Activated CD8-positive, alpha-beta memory T cell treated with anti-CD3 and anti-CD28 coated beads for 24 hours (primary cell): ENCODE data around the gene OSBPL9.
"Not testable (repeated sequence)": the region's sequence is repeated elsewhere in the genome, so short reads cannot be mapped to it uniquely, and the experiment has no call there.

Experiments
- DNase-seq: peaks from one replicate; pipeline ENCODE4 v3.0.0-alpha.2; 2020

OSBPL9 gene

GRCh38 chr1:51669272-51669671, 52.4 kb downstream of the OSBPL9 start:
- DNase-seq, result no peak

DNA sequence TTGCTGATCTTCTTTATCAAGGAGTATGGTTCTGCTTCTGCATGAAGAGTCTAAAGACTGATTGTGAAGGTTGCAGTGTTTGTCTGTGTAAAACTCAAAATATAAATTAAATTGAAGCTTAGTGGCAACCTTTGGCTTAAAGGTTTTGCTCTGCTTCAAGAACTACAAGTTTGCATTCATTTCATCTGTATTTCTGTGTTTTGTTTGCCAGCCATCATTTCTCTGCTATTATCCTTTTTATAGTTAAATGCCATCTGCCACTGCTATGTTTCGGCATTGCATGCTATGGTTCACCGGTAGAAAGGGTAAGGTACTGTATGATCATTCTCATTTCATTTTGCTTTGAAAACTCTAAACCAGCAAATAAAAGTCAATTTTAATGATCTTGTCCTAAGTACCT, 52.9 kb downstream of the OSBPL9 start:
- DNase-seq, result no peak

GRCh38 chr1:51671527-51672325, 54.8 kb downstream of the OSBPL9 start:
- no peak for DNase-seq

GRCh38 chr1:51673279-51673678, 56.4 kb downstream of the OSBPL9 start:
- DNase-seq, result no peak

- no peak for DNase-seq
These were observed 58.4 kb downstream of the OSBPL9 start for GRCh38 chr1:51675177-51675780.

- no peak for DNase-seq
These were observed 62.5 kb downstream of the OSBPL9 start for GRCh38 chr1:51679435-51679834.

- no peak for DNase-seq
These were observed 67.9 kb downstream of the OSBPL9 start for GRCh38 chr1:51684776-51685175.

DNA sequence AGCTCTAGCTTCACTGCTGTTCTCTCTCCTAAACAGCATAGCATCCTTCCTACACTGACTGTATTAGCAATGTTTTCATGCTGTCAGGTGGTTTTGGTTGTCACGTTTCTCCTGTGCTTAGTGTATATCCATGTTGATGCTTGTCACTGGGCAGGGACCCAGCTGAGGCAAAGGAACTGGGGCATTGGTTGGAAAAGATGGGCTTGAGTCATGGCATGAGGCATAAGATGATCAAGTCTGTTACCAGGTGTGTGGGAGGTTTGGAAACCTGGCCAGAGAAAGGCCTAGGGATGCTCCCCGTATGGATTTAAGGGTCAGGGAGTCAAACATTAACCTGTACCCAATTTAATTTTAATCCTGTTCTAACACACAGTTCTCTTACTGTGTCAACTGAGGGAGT, 69.6 kb downstream of the OSBPL9 start:
- DNase-seq, result no peak

DNA sequence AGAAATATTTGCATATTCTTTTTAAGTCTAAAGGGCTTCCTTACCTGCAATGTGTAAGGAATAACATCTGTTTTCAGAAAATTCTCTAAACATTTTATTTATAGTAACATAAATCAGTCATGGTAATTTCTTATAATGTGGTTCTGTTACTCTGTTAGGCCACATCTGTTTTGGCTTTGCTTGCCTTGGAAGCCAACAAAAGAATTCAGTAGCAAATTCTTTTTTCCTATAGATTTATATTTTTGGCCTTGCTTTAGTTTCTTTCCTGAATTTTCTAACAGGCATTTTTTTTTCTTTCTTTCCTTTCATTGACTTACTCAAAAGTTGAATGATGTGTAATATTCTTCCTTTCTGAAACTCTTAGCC, 72.2 kb downstream of the OSBPL9 start:
- no peak for DNase-seq

DNA sequence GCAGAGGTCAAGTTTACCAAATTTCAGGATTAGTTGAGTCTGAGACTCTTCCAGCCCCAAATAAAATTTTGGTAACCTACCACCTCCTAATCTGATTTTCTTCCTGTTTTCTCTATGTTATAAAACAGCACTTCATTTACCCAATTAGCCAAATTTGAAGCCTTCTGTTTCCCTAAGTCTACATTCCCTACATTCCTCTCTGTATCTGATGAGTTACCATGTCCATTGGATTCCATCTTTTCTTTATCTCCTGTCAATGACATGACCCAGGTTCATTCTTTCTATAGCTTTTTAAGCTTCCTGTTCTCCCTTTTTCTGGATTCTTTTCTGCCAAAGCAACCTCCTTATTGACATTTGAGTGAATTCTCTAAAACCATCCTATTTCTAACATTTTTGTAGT, 72.8 kb downstream of the OSBPL9 start:
- no peak for DNase-seq

GRCh38 chr1:51690285-51690961, 73.5 kb downstream of the OSBPL9 start:
- no peak for DNase-seq

- no peak for DNase-seq
These were observed 75.0 kb downstream of the OSBPL9 start for GRCh38 chr1:51691920-51692319.

- DNase-seq, result no peak
These were observed 76.7 kb downstream of the OSBPL9 start for GRCh38 chr1:51693419-51694155.

GRCh38 chr1:51697166-51697565, 80.3 kb downstream of the OSBPL9 start:
- no peak for DNase-seq

- DNase-seq, result no peak
These were observed 82.5 kb downstream of the OSBPL9 start for GRCh38 chr1:51699391-51699790.

DNA sequence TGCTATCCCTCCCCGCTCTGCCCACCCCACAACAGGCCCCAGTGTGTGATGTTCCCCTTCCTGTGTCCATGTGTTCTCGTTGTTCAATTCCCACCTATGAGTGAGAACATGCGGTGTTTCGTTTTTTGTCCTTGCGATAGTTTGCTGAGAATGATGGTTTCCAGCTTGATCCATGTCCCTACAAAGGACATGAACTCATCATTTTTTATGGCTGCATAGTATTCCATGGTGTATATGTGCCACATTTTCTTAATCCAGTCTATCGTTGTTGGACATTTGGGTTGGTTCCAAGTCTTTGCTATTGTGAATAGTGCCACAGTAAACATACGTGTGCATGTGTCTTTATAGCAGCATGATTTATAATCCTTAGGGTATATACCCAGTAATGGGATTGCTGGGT, 84.9 kb downstream of the OSBPL9 start:
- DNase-seq, result not testable (repeated sequence)

DNA sequence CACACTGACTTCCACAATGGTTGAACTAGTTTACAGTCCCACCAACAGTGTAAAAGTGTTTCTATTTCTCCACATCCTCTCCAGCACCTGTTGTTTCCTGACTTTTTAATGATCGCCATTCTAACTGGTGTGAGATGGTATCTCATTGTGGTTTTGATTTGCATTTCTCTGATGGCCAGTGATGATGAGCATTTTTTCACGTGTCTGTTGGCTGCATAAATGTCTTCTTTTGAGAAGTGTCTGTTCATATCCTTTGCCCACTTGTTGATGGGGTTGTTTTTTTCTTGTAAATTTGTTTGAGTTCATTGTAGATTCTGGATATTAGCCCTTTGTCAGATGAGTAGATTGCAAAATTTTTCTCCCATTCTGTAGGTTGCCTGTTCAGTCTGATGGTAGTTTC, 85.3 kb downstream of the OSBPL9 start:
- DNase-seq, result not testable (repeated sequence)

DNA sequence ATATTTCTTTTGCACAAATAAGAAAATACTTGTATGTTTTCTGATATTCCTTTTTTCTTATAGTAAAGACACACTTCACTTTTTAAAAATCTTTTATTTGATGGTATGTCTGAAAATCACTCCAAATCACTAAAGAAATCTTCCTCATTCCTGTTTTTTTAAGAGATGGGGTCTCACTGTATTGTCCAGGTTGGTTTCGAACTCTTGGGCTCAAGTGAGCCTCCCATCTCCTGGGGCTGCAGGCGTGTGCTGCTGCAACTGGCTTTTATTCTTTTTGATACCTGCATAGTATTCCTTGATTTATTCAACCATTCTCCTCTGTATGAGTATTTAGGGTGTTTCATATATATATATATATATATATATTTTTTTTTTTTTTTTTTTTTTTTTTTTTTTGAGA, 88.1 kb downstream of the OSBPL9 start:
- DNase-seq, result no peak

DNA sequence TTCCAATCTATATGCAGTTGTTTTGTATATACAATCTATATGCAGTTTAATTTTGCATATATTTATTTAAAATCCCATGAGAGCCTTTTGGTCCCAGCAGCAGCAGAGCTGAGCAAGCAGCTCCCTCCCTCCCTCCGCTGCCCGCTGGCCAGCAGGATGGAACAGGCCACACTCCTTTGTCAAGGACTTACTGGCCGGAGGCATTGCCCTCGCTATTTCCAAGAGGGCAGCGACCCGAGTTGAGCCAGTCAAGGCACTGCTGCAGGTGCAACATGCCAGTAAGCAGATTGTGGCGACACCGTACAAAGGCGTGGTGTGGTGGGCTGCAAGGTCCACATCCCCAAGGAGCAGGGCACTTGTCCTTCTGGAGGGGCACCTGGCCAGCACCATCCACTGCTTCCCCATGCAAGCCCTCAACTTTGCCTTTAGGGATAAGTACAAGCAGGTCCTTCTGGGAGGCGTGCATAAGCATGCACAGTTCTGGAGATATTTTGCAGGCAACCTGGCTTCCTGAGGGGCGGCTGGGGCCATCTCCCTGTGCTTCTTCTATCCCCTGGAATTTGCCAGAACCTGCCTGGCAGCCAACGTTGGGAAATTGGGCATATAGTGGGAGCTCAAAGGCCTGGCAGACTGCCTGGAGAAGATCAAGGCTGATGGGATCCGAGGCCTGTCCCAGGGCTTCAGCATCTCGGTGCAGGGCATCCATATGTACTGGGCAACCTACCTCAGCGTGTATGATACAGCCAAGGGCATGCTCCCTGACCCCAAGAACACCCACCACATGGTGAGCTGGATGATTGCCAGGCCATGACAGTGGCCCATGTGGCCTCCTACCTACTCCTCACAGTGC, 92.2 kb downstream of the OSBPL9 start:
- DNase-seq, result no peak

DNA sequence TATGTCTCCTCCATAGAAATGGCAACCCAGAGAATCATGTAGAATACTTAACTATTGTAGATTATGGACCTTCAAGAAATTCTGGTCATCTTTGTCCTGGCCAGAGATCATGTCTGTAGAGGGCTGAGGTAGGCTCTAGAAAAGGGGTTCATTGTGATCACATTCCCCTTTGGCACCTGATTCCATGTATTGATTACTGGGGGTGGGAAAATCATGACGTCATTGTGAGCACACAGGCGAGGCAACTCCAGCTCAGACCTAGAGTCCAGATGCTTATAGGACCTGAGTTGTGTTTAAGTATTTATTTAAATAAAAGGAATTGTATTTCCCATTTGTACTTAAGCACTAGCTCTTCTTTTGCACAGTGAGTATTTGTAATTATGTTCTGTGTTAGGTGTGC, 93.1 kb downstream of the OSBPL9 start:
- DNase-seq, result no peak

DNA sequence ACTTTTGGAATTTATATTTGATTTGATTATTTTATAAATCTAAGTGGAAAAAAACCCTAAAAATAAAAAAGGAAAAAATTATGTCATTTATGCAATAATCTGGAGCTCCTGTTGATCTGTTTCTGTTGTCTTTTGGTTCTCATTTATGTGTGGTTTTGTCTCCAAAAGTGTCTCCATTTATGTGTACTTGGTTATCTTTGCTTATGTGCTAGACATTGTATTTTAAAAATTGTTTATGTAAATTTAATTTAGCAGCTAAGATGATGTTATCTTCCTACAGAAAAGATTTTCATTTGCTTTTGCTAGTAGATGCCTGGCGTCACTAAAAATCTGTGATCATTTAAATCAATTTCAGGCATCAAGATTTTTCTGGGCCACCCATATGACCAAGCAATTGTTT, 95.7 kb downstream of the OSBPL9 start:
- no peak for DNase-seq

DNA sequence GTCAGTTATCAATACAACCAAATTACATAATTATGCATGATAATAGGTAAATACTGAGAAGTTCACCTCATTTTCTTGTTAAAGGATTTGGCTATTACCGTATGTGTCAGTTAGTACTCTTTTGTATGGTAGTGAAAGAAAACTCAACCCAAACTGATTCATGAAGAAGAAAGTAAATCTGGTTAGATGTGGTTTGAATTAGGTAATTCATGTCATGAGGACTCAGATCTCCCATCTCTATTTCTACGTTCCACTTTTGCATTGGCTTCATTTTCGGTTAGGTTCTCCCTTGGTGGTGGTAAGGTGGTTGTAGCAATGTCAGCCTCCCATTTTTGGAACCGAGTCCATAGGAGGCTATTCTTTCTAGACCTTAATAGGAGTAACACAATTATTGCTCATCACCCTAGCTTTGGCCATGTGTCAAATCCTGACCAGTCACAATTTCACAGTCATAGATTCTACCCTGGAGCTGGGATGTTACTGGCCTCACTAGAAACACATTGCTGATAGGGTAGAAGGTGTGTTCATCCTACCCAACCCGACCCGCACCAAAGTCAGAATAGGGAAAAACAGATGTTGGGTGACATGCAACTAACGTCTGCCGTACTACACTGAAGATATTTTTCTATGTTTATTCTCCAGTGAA, 97.6 kb downstream of the OSBPL9 start:
- DNase-seq, result no peak
